HG03342 (cell line): ENCODE results near the gene CDKAL1.

ENCODE experiments used
- ATAC-seq: cut with Tn5 transposase; IDR thresholded peaks from one replicate; pipeline ENCODE4 v1.9.1; 2021; ENCODE audit warnings: mild to moderate bottlenecking, moderate library complexity; ENCODE audit not compliant: unreplicated experiment

Gene CDKAL1

GRCh38 chr6:21121636-21122136, 587.4 kb downstream of the CDKAL1 start:
- no peak for ATAC-seq

- ATAC-seq, result no peak
Observed at GRCh38 chr6:21123507-21124436, 589.5 kb downstream of the CDKAL1 start.

GRCh38 chr6:21128601-21129000, 594.3 kb downstream of the CDKAL1 start:
- ATAC-seq, result no peak

GRCh38 chr6:21131406-21131805, 597.1 kb downstream of the CDKAL1 start:
- no peak for ATAC-seq

- ATAC-seq, result no peak
Observed at GRCh38 chr6:21132446-21132845, 598.2 kb downstream of the CDKAL1 start.

GRCh38 chr6:21132856-21133838, 598.9 kb downstream of the CDKAL1 start:
- no peak for ATAC-seq

- ATAC-seq, result no peak
Observed at GRCh38 chr6:21133901-21134300, 599.6 kb downstream of the CDKAL1 start.

- no peak for ATAC-seq
Observed at GRCh38 chr6:21134356-21134755, 600.1 kb downstream of the CDKAL1 start.

- ATAC-seq, result no peak
Observed at GRCh38 chr6:21135484-21136013, 601.3 kb downstream of the CDKAL1 start.

- no peak for ATAC-seq
Observed at GRCh38 chr6:21137700-21138335, 603.6 kb downstream of the CDKAL1 start.

- no peak for ATAC-seq
Observed at GRCh38 chr6:21138336-21139069, 604.2 kb downstream of the CDKAL1 start.

GRCh38 chr6:21140966-21141365, 606.7 kb downstream of the CDKAL1 start:
- ATAC-seq, result no peak

- ATAC-seq, result no peak
Observed at GRCh38 chr6:21141616-21142303, 607.5 kb downstream of the CDKAL1 start.

- no peak for ATAC-seq
Observed at GRCh38 chr6:21142741-21143140, 608.5 kb downstream of the CDKAL1 start.

GRCh38 chr6:21143645-21144044, 609.4 kb downstream of the CDKAL1 start:
- no peak for ATAC-seq

- ATAC-seq, result no peak
Observed at GRCh38 chr6:21144928-21145327, 610.7 kb downstream of the CDKAL1 start.

- no peak for ATAC-seq
Observed at GRCh38 chr6:21147995-21148394, 613.7 kb downstream of the CDKAL1 start.

GRCh38 chr6:21149470-21149869, 615.2 kb downstream of the CDKAL1 start:
- ATAC-seq, result no peak

GRCh38 chr6:21150667-21151066, 616.4 kb downstream of the CDKAL1 start:
- no peak for ATAC-seq
